ENCODE measurements around the gene SLC23A1. TPM values are rescaled to one million over a fixed set of nuclear protein-coding genes. Genes with fewer than 3 reads are reported as not detected.

SLC23A1 gene
- total and polyA plus RNA-seq, 3 donors from 2014 or later, result 0.34 TPM; not detected in 2

- Histone ChIP-seq H3K36me3 (ENCODE audit: low read depth, missing control alignments) (no peaks in the 10 kb centered on the region), H3K27ac (no peak overlapping the region), H3K27me3 (no peaks in the 10 kb centered on the region), H3K9me3 (no peaks in the 10 kb centered on the region), H3K4me1 (no peaks in the 10 kb centered on the region), H3K4me3 (no peak overlapping the region)
- no peak for TF ChIP-seq POLR2A (IDR thresholded peaks at IDR 0.05)
- TF ChIP-seq CTCF (IDR thresholded peaks at IDR 0.05), result no peak
- WGBS, 2 donors, result 91 to 92% methylated on average over 26 to 28 of the region's 28 CpGs
- intact Hi-C loops (cut with DNase I; ENCODE audit: low total_unique reads), result no loop called here
- DNase-seq, result no peak
These were observed 998 bp downstream of the SLC23A1 start for GRCh38 chr5:139381837-139382761.

GRCh38 chr5:139379626-139380449 lies 3.3 kb downstream of the SLC23A1 start:
- Histone ChIP-seq H3K9me3 (no peaks in the 10 kb centered on the region), H3K36me3 (ENCODE audit: low read depth, missing control alignments) (no peaks in the 10 kb centered on the region), H3K27me3 (no peaks in the 10 kb centered on the region), H3K27ac (no peak overlapping the region), H3K4me1 (no peaks in the 10 kb centered on the region), H3K4me3 (no peak overlapping the region)
- intact Hi-C loops (cut with DNase I; ENCODE audit: low total_unique reads), result no loop called here
- DNase-seq, result no peak
- TF ChIP-seq POLR2A (IDR thresholded peaks at IDR 0.05) (no peak), CTCF (IDR thresholded peaks at IDR 0.05) (no peak)
- WGBS, 2 donors, result 78 to 83% methylated on average over 10 to 15 of the region's 15 CpGs

- no peaks in the 10 kb centered on the region for H3K4me1 ChIP-seq
- H3K9me3 ChIP-seq, result no peaks in the 10 kb centered on the region
- no peak for DNase-seq
- intact Hi-C loops (cut with DNase I; ENCODE audit: low total_unique reads), result no loop called here
- H3K4me3 ChIP-seq, result no peak overlapping the region
- no peak overlapping the region for H3K27ac ChIP-seq
- WGBS, 2 donors, result 78 to 83% methylated on average over 8 to 13 of the region's 13 CpGs
- no peaks in the 10 kb centered on the region for H3K36me3 ChIP-seq (ENCODE audit: low read depth, missing control alignments)
- no peaks in the 10 kb centered on the region for H3K27me3 ChIP-seq
- TF ChIP-seq POLR2A (IDR thresholded peaks at IDR 0.05), result no peak
- no peak for TF ChIP-seq CTCF (IDR thresholded peaks at IDR 0.05)
These were observed 4.1 kb downstream of the SLC23A1 start for GRCh38 chr5:139378941-139379361.

GRCh38 chr5:139378101-139378825 lies 4.8 kb downstream of the SLC23A1 start:
- 55 to 60% methylated on average over 26 to 47 of the region's 47 CpGs for WGBS, 2 donors
- intact Hi-C loops (cut with DNase I; ENCODE audit: low total_unique reads), result no loop called here

More at GRCh38 chr5:139378101-139378825, 4.8 kb downstream of the SLC23A1 start:
- Histone ChIP-seq H3K36me3 (ENCODE audit: low read depth, missing control alignments) (no peaks in the 10 kb centered on the region), H3K4me3 (peak overlapping the region in 1 of 2 donors; percentile 2), H3K27ac (no peak overlapping the region), H3K27me3 (no peaks in the 10 kb centered on the region), H3K9me3 (no peaks in the 10 kb centered on the region), H3K4me1 (no peaks in the 10 kb centered on the region)
- DNase-seq, result no peak
- TF ChIP-seq CTCF (IDR thresholded peaks at IDR 0.05), result no peak
- TF ChIP-seq POLR2A (IDR thresholded peaks at IDR 0.05), result no peak

Data from testis (tissue), 3 donors.